Measurements from ENCODE around the gene LUZP1.
"Not testable (repeated sequence)": the region's sequence is repeated elsewhere in the genome, so short reads cannot be mapped to it uniquely, and the experiment has no call there.

The LUZP1 gene

GRCh38 chr1:23168445-23169194 lies at the start of gene LUZP1:
TSS of gene LUZP1 (minus strand) at chr1:23168856.
- peak; percentile 87 for DNase-seq

GRCh38 chr1:23217421-23218115 lies 48.9 kb upstream of the LUZP1 start, which contains the start of gene HTR1D:
TSS of gene HTR1D (minus strand) at chr1:23217502. CDS start at chr1:23194219, 23,283 bp downstream.
- DNase-seq: no peak

- peak; percentile 6 for DNase-seq
These were observed 48.2 kb upstream of the LUZP1 start for GRCh38 chr1:23216771-23217420.

GRCh38 chr1:23215751-23216449 lies 47.2 kb upstream of the LUZP1 start:
- no peak for DNase-seq

- no peak for DNase-seq
These were observed 46.6 kb upstream of the LUZP1 start for GRCh38 chr1:23215291-23215690.

GRCh38 chr1:23214640-23215039 lies 46.0 kb upstream of the LUZP1 start:
- DNase-seq: no peak

- no peak for DNase-seq
These were observed 43.3 kb upstream of the LUZP1 start for GRCh38 chr1:23211955-23212354.

- no peak for DNase-seq
These were observed 42.3 kb upstream of the LUZP1 start for GRCh38 chr1:23210963-23211362.

GRCh38 chr1:23210351-23210785 lies 41.7 kb upstream of the LUZP1 start:
- peak; percentile 4 for DNase-seq

GRCh38 chr1:23209770-23210169 lies 41.1 kb upstream of the LUZP1 start:
- no peak for DNase-seq

- no peak for DNase-seq
These were observed 39.9 kb upstream of the LUZP1 start for GRCh38 chr1:23208527-23208926.

GRCh38 chr1:23207733-23208132 lies 39.1 kb upstream of the LUZP1 start:
- DNase-seq: not testable (repeated sequence)

GRCh38 chr1:23202263-23202749 lies 33.6 kb upstream of the LUZP1 start:
- no peak for DNase-seq

- no peak for DNase-seq
These were observed 32.2 kb upstream of the LUZP1 start for GRCh38 chr1:23200883-23201282.

GRCh38 chr1:23198373-23198772 lies 29.7 kb upstream of the LUZP1 start:
- peak; percentile 11 for DNase-seq

GRCh38 chr1:23196627-23197328 lies 28.1 kb upstream of the LUZP1 start:
- no peak for DNase-seq

GRCh38 chr1:23194119-23194984 lies 25.7 kb upstream of the LUZP1 start:
- DNase-seq: no peak

GRCh38 chr1:23193391-23194118 lies 24.9 kb upstream of the LUZP1 start:
- DNase-seq: no peak

GRCh38 chr1:23191199-23191598 lies 22.5 kb upstream of the LUZP1 start:
- no peak for DNase-seq

GRCh38 chr1:23188936-23189452 lies 20.3 kb upstream of the LUZP1 start:
- DNase-seq: not testable (repeated sequence)

Data from stimulated activated CD4-positive, alpha-beta T cell treated with anti-CD3 and anti-CD28 coated beads, Interleukin-1b, Interleukin-23, amount 100 ng/mL, for 48 hours (primary cell).